Vagina (tissue), 2 donors: ENCODE data around the gene C19orf53. TPM values are rescaled to one million over a fixed set of nuclear protein-coding genes. Genes with fewer than 3 reads are reported as not detected.

Experiments
- DNase-seq, 2 donors: peaks; one replicate each; pipeline ENCODE4 v3.0.0-alpha.2; 2017; ENCODE audit errors: extremely low spot score in 2 of 2
- H3K27ac ChIP-seq: fragments of 200-600 bp; sonication (generic); one replicate; pipeline ENCODE4 v1.5.1; 2019
- H3K27me3 ChIP-seq: fragments of 200-600 bp; sonication (generic); one replicate; pipeline ENCODE4 v1.5.1; 2019
- H3K36me3 ChIP-seq, 2 donors: fragments of 200-600 bp; sonication (generic); one replicate each; pipeline ENCODE4 v1.5.1; 2017 to 2019
- H3K4me1 ChIP-seq: fragments of 200-600 bp; sonication (generic); one replicate; pipeline ENCODE4 v1.5.1; 2019
- H3K4me3 ChIP-seq, 2 donors: fragments of 200-600 bp; sonication (generic); 1 replicate in 1 of 2; 2 replicates in 1 of 2; pipeline ENCODE4 v1.5.1; 2016 to 2019
- H3K9me3 ChIP-seq: fragments of 200-600 bp; sonication (generic); one replicate; pipeline ENCODE4 v1.5.1; 2019
- CTCF ChIP-seq, 3 experiments: fragments of 450-650 bp in 2 of 3; fragments of 200-600 bp in 1 of 3; sonication (generic) in 1 of 3; IDR thresholded peaks; one replicate each; pipeline ENCODE4 v1.5.1; 2017 to 2019; ENCODE audit warnings: antibody characterized with exemption in 3 of 3, mild to moderate bottlenecking in 2 of 3, moderate library complexity in 2 of 3
- POLR2A ChIP-seq, 2 donors: fragments of 450-650 bp; IDR thresholded peaks; one replicate each; pipeline ENCODE4 v1.6.1; 2017; ENCODE audit warnings: antibody characterized with exemption in 2 of 2, mild to moderate bottlenecking in 2 of 2, moderate library complexity in 2 of 2
- POLR2AphosphoS5 ChIP-seq, 2 donors: sonication (generic); formaldehyde crosslinking; IDR thresholded peaks; one replicate each; pipeline ENCODE4 v1.9.0; 2017; ENCODE audit warnings: antibody characterized with exemption in 2 of 2, mild to moderate bottlenecking in 2 of 2, low read depth in 1 of 2; ENCODE audit not compliant: insufficient read depth in 1 of 2
- intact Hi-C: fragments of 100-400 bp; cut with DNase I; formaldehyde crosslinking; loops from one replicate; pipeline ENCODE4 v1.15.1; 2023
- total RNA-seq: library from RNA; depleted of rRNA; stranded (reverse); fragments of >200 nt; gene quantifications from one replicate; pipeline ENCODE4 v1.2.3, GENCODE V29; 2016

The C19orf53 gene
- total RNA-seq, 1 donor from 2014 or later, result 189 TPM

DNA sequence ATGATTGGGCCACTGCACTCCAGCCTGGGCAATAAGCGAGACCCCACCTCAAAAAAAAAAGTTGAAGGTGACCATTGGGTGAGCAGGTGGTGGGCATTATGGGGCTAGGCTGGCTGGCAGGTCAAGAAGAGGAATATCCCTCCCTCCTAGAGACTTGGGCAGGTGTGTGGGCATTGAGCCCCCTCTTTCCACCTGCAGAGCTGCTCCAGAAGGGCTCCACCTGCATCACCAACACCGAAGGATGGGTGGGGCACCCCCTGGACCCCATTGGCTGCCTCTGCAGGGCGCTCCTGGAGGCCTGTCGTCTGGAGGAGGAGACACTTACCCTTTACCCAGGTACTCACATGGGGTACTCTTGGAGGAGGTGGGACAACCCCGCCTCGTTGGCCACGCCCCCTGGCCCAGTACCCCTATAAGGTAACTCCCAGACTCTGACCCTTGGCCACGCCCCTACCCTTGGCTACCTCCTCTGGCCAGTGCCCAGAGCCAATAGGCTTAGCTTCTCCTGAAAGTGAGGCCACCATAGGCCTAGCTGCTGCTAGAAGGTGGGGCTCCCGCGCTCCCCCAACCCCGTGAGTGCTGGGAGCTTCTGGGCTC is 42.9 kb downstream of the C19orf53 start:
- Histone ChIP-seq H3K4me3 (no peak overlapping the region), H3K27me3 (no peaks in the 10 kb centered on the region), H3K36me3 (peaks cover 0 to 15% of the 10 kb centered on the region in 2 donors), H3K4me1 (no peaks in the 10 kb centered on the region), H3K27ac (no peak overlapping the region), H3K9me3 (no peaks in the 10 kb centered on the region)
- intact Hi-C loops, result no loop called here
- no peak for TF ChIP-seq CTCF (IDR thresholded peaks at IDR 0.05)
- TF ChIP-seq POLR2AphosphoS5 (IDR thresholded peaks at IDR 0.05; ENCODE audit: insufficient read depth in 1 of 2, low read depth in 1 of 2), result no peak
- TF ChIP-seq POLR2A (IDR thresholded peaks at IDR 0.05), result no peak
- no peak for DNase-seq

- Histone ChIP-seq H3K27me3 (no peaks in the 10 kb centered on the region), H3K27ac (no peak overlapping the region), H3K4me1 (no peaks in the 10 kb centered on the region), H3K9me3 (no peaks in the 10 kb centered on the region), H3K36me3 (peaks cover 0 to 13% of the 10 kb centered on the region in 2 donors), H3K4me3 (no peak overlapping the region)
- DNase-seq, result no peak
- intact Hi-C loops, result no loop called here
- TF ChIP-seq POLR2AphosphoS5 (IDR thresholded peaks at IDR 0.05; ENCODE audit: insufficient read depth in 1 of 2, low read depth in 1 of 2), result no peak
- TF ChIP-seq CTCF (IDR thresholded peaks at IDR 0.05), result no peak
- TF ChIP-seq POLR2A (IDR thresholded peaks at IDR 0.05), result no peak
Observed at GRCh38 chr19:13817615-13818371, 43.5 kb downstream of the C19orf53 start.

DNA sequence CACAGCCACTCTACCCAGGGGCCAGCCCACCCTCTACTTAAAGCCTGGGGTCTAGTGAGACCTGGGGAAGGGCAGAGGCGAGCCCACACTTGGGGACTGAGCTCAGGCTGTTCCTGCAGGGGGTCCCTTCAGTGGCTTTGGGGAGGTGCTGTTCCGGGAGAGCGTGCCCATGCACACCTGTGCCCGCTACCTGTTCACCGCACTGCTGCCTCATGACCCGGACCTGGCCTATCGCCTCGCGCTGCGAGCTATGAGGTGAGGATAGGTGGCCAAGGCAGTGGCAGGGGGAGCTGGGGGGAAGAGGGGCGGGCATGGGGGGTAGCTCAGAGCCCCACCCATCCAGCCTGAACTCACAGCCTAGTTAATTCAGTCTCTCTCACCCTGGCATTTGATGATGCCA is 45.0 kb downstream of the C19orf53 start:
- peaks cover 0 to 11% of the 10 kb centered on the region in 2 donors for H3K36me3 ChIP-seq
- H3K9me3 ChIP-seq, result no peaks in the 10 kb centered on the region
- intact Hi-C loops, result no loop called here
- no peaks in the 10 kb centered on the region for H3K27me3 ChIP-seq
- H3K27ac ChIP-seq, result no peak overlapping the region
- no peak overlapping the region for H3K4me3 ChIP-seq
- no peaks in the 10 kb centered on the region for H3K4me1 ChIP-seq
- DNase-seq, result no peak
- TF ChIP-seq CTCF (IDR thresholded peaks at IDR 0.05) (no peak), POLR2AphosphoS5 (IDR thresholded peaks at IDR 0.05; ENCODE audit: insufficient read depth in 1 of 2, low read depth in 1 of 2) (no peak), POLR2A (IDR thresholded peaks at IDR 0.05) (no peak)

DNA sequence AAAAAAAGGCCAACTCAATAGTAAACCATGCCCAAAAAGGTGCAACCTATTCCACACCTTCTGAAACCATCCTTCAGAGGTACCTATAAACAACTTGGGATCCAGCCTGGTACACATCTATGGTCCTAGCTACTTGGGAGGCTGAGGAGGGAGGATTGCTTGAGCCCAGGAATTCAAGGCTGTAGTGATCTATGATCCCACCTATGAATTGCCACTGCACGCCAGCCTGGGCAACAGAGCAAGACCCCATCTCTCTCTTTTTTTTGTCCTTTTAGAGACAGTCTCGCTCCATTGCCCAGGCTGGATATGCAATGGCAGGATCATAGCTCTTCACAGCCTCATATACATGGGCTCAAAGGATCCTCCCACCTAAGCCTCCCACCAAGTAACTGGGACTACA is 47.0 kb downstream of the C19orf53 start:
- TF ChIP-seq POLR2A (IDR thresholded peaks at IDR 0.05), result no peak
- TF ChIP-seq CTCF (IDR thresholded peaks at IDR 0.05), result no peak
- no peak for TF ChIP-seq POLR2AphosphoS5 (IDR thresholded peaks at IDR 0.05; ENCODE audit: insufficient read depth in 1 of 2, low read depth in 1 of 2)
- intact Hi-C loops, result no loop called here
- Histone ChIP-seq H3K36me3 (peaks cover 0 to 9% of the 10 kb centered on the region in 2 donors), H3K4me1 (no peaks in the 10 kb centered on the region), H3K27me3 (no peaks in the 10 kb centered on the region), H3K9me3 (no peaks in the 10 kb centered on the region), H3K4me3 (no peak overlapping the region), H3K27ac (no peak overlapping the region)
- DNase-seq, result no peak

- DNase-seq, result no peak
- H3K27me3 ChIP-seq, result no peaks in the 10 kb centered on the region
- H3K36me3 ChIP-seq, result peaks cover 0 to 9% of the 10 kb centered on the region in 2 donors
- no peak overlapping the region for H3K4me3 ChIP-seq
- TF ChIP-seq CTCF (IDR thresholded peaks at IDR 0.05) (no peak), POLR2A (IDR thresholded peaks at IDR 0.05) (no peak), POLR2AphosphoS5 (IDR thresholded peaks at IDR 0.05; ENCODE audit: insufficient read depth in 1 of 2, low read depth in 1 of 2) (no peak)
- H3K9me3 ChIP-seq, result no peaks in the 10 kb centered on the region
- H3K4me1 ChIP-seq, result no peaks in the 10 kb centered on the region
- intact Hi-C loops, result no loop called here
- H3K27ac ChIP-seq, result no peak overlapping the region
Observed at GRCh38 chr19:13823256-13823655, 49.0 kb downstream of the C19orf53 start.
